Stimulated activated naive CD8-positive, alpha-beta T cell treated with anti-CD3 and anti-CD28 coated beads, Interleukin-15, amount 100 ng/mL, for 72 hours (primary cell): ENCODE data around the gene SRP14.
"Not testable (repeated sequence)": the region's sequence is repeated elsewhere in the genome, so short reads cannot be mapped to it uniquely, and the experiment has no call there.

Experiments used
- ATAC-seq: fragments of 150-1000 bp; cut with Tn5 transposase; 2 replicates; pipeline ENCODE4 v1.10.0; 2021; ENCODE audit warnings: mild to moderate bottlenecking, moderate library complexity
- DNase-seq, 2 donors: peaks; one replicate each; pipeline ENCODE4 v3.0.0; 2021 to 2022
- H3K27ac Mint-ChIP-seq, 2 donors: one replicate each; pipeline ENCODE4 v1.8.0; 2022; ENCODE audit warnings: mild to moderate bottlenecking in 2 of 2, mixed read lengths in 2 of 2, moderate library complexity in 2 of 2
- H3K27me3 Mint-ChIP-seq: one replicate; pipeline ENCODE4 v1.8.0; 2022; ENCODE audit warnings: mixed read lengths
- H3K4me1 Mint-ChIP-seq: one replicate; pipeline ENCODE4 v1.8.0; 2022; ENCODE audit warnings: mild to moderate bottlenecking, mixed read lengths
- H3K4me3 Mint-ChIP-seq, 2 donors: one replicate each; pipeline ENCODE4 v1.8.0; 2022; ENCODE audit warnings: mild to moderate bottlenecking in 2 of 2, mixed read lengths in 2 of 2, moderate library complexity in 1 of 2
- H3K9me3 Mint-ChIP-seq, 2 donors: one replicate each; pipeline ENCODE4 v1.8.0; 2022; ENCODE audit warnings: mixed read lengths in 2 of 2

SRP14 gene

GRCh38 chr15:40029979-40030893 lies 8.7 kb downstream of the SRP14 start:
- ATAC-seq (no peak), DNase-seq (no peak)
- Mint-ChIP-seq H3K27ac (no peak overlapping the region), H3K27me3 (no peaks in the 10 kb centered on the region), H3K4me3 (no peak overlapping the region), H3K4me1 (peaks cover 10% of the 10 kb centered on the region), H3K9me3 (no peaks in the 10 kb centered on the region)

GRCh38 chr15:40028853-40029252 lies 10.1 kb downstream of the SRP14 start:
- Mint-ChIP-seq H3K4me3 (no peak overlapping the region), H3K9me3 (no peaks in the 10 kb centered on the region), H3K27me3 (no peaks in the 10 kb centered on the region), H3K27ac (no peak overlapping the region), H3K4me1 (no peaks in the 10 kb centered on the region)
- DNase-seq = no peak
- ATAC-seq = no peak

GRCh38 chr15:40028193-40028592 lies 10.8 kb downstream of the SRP14 start:
- Mint-ChIP-seq H3K27ac (no peak overlapping the region), H3K4me3 (no peak overlapping the region), H3K9me3 (no peaks in the 10 kb centered on the region), H3K27me3 (no peaks in the 10 kb centered on the region), H3K4me1 (no peaks in the 10 kb centered on the region)
- DNase-seq (no peak), ATAC-seq (no peak)

GRCh38 chr15:40016224-40016865 lies 22.6 kb downstream of the SRP14 start:
- DNase-seq (no peak), ATAC-seq (no peak)
- no peak overlapping the region for H3K4me3 Mint-ChIP-seq
- no peaks in the 10 kb centered on the region for H3K27me3 Mint-ChIP-seq
- H3K4me1 Mint-ChIP-seq = no peaks in the 10 kb centered on the region
- no peak overlapping the region for H3K27ac Mint-ChIP-seq
- H3K9me3 Mint-ChIP-seq = peaks cover 15 to 27% of the 10 kb centered on the region in 2 donors

GRCh38 chr15:40014390-40014789 lies 24.6 kb downstream of the SRP14 start:
- ATAC-seq (no peak), DNase-seq (no peak)
- peaks cover 15 to 27% of the 10 kb centered on the region in 2 donors for H3K9me3 Mint-ChIP-seq
- no peak overlapping the region for H3K4me3 Mint-ChIP-seq
- H3K4me1 Mint-ChIP-seq = no peaks in the 10 kb centered on the region
- no peak overlapping the region for H3K27ac Mint-ChIP-seq
- no peaks in the 10 kb centered on the region for H3K27me3 Mint-ChIP-seq

GRCh38 chr15:40013372-40013771 lies 25.6 kb downstream of the SRP14 start:
- not testable (repeated sequence) for H3K27me3 Mint-ChIP-seq, DNase-seq, H3K27ac Mint-ChIP-seq, H3K4me1 Mint-ChIP-seq, ATAC-seq, H3K4me3 Mint-ChIP-seq
- H3K9me3 Mint-ChIP-seq = peaks cover 15 to 27% of the 10 kb centered on the region in 2 donors

- Mint-ChIP-seq H3K4me1 (no peaks in the 10 kb centered on the region), H3K9me3 (peaks cover 15 to 27% of the 10 kb centered on the region in 2 donors), H3K27ac (no peak overlapping the region), H3K27me3 (no peaks in the 10 kb centered on the region), H3K4me3 (no peak overlapping the region)
- DNase-seq (no peak), ATAC-seq (no peak)
Measured at GRCh38 chr15:40011303-40011702, 27.7 kb downstream of the SRP14 start.

GRCh38 chr15:40010686-40011085 lies 28.3 kb downstream of the SRP14 start:
- H3K27me3 Mint-ChIP-seq = no peaks in the 10 kb centered on the region
- H3K27ac Mint-ChIP-seq = no peak overlapping the region
- H3K9me3 Mint-ChIP-seq = peaks cover 15 to 27% of the 10 kb centered on the region in 2 donors
- H3K4me1 Mint-ChIP-seq = no peaks in the 10 kb centered on the region
- DNase-seq (no peak), ATAC-seq (no peak)
- no peak overlapping the region for H3K4me3 Mint-ChIP-seq

GRCh38 chr15:40008061-40008765 lies 30.8 kb downstream of the SRP14 start:
- Mint-ChIP-seq H3K9me3 (peaks cover under 1 to 5% of the 10 kb centered on the region in 2 donors), H3K27me3 (no peaks in the 10 kb centered on the region), H3K27ac (no peak overlapping the region), H3K4me3 (no peak overlapping the region), H3K4me1 (no peaks in the 10 kb centered on the region)
- ATAC-seq (no peak), DNase-seq (no peak)

GRCh38 chr15:40006646-40007045 lies 32.3 kb downstream of the SRP14 start:
- Mint-ChIP-seq H3K4me1 (no peaks in the 10 kb centered on the region), H3K9me3 (no peaks in the 10 kb centered on the region), H3K27ac (no peak overlapping the region), H3K4me3 (no peak overlapping the region), H3K27me3 (no peaks in the 10 kb centered on the region)
- no peak for DNase-seq
- no peak for ATAC-seq

GRCh38 chr15:40006003-40006402 lies 33.0 kb downstream of the SRP14 start:
- DNase-seq (no peak), ATAC-seq (no peak)
- Mint-ChIP-seq H3K4me1 (no peaks in the 10 kb centered on the region), H3K27me3 (no peaks in the 10 kb centered on the region), H3K27ac (no peak overlapping the region), H3K4me3 (no peak overlapping the region), H3K9me3 (no peaks in the 10 kb centered on the region)

GRCh38 chr15:40003116-40003916 lies 35.7 kb downstream of the SRP14 start:
- H3K4me3 Mint-ChIP-seq = no peak overlapping the region
- no peak for ATAC-seq

GRCh38 chr15:40002295-40002694 lies 36.7 kb downstream of the SRP14 start:
- ATAC-seq = no peak
- DNase-seq = no peak
- H3K27ac Mint-ChIP-seq = no peak overlapping the region

More at GRCh38 chr15:40003116-40003916, 35.7 kb downstream of the SRP14 start:
- DNase-seq = no peak
- H3K9me3 Mint-ChIP-seq = no peaks in the 10 kb centered on the region
- no peak overlapping the region for H3K27ac Mint-ChIP-seq
- H3K27me3 Mint-ChIP-seq = no peaks in the 10 kb centered on the region
- H3K4me1 Mint-ChIP-seq = no peaks in the 10 kb centered on the region

GRCh38 chr15:39999538-40000200 lies 39.3 kb downstream of the SRP14 start:
- ATAC-seq (no peak), DNase-seq (no peak)
- no peaks in the 10 kb centered on the region for H3K9me3 Mint-ChIP-seq
- no peaks in the 10 kb centered on the region for H3K4me1 Mint-ChIP-seq
- no peak overlapping the region for H3K4me3 Mint-ChIP-seq
- H3K27ac Mint-ChIP-seq = no peak overlapping the region
- no peaks in the 10 kb centered on the region for H3K27me3 Mint-ChIP-seq

More at GRCh38 chr15:40002295-40002694, 36.7 kb downstream of the SRP14 start:
- Mint-ChIP-seq H3K4me3 (no peak overlapping the region), H3K4me1 (no peaks in the 10 kb centered on the region), H3K9me3 (no peaks in the 10 kb centered on the region), H3K27me3 (no peaks in the 10 kb centered on the region)
